ENCODE data around the gene ITLN2.
"Not testable (repeated sequence)": the region's sequence is repeated elsewhere in the genome, so short reads cannot be mapped to it uniquely, and the experiment has no call there.

Gene ITLN2

DNA sequence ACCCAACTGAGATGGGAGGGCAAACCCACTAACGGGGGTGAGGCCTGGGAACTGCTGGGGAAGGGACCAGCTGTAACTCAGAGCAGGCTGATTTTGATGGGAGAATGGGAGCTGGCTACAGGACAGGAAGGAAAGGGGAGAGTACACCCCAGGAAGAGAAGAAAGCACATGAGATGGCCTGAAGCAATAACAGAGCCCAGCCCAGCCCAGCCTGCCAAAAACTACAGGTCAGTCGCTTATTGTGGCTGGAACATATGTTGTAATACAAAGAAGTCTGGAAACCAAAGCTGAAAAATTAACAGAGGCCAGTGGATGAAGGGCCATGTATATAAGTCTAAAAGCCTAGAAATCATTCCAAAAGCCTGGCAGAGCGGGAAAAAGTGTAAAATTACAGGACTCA lies 1.6 kb downstream of the ITLN2 start:
- DNase-seq (ENCODE audit: low read depth in 2 of 2), result no peak

DNA sequence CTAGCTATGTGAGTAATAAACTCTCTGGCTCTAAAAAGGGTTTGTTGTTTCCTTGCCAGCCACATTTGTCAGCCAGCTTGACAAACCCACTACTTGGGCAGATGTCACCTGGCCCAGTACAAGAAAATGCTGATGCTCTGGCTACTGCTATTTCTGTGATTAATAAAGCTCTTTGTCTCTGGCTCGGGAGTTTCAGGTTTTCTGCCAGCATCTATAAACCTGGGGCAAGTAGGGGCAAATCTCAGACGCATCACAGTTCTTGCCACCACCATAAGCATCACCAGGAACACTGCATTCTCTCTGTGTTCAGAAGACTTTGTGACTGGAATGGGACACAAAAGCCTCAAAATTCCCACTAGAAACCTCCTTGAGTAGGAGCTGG lies 2.5 kb downstream of the ITLN2 start:
- DNase-seq (ENCODE audit: low read depth in 2 of 2), result no peak

DNA sequence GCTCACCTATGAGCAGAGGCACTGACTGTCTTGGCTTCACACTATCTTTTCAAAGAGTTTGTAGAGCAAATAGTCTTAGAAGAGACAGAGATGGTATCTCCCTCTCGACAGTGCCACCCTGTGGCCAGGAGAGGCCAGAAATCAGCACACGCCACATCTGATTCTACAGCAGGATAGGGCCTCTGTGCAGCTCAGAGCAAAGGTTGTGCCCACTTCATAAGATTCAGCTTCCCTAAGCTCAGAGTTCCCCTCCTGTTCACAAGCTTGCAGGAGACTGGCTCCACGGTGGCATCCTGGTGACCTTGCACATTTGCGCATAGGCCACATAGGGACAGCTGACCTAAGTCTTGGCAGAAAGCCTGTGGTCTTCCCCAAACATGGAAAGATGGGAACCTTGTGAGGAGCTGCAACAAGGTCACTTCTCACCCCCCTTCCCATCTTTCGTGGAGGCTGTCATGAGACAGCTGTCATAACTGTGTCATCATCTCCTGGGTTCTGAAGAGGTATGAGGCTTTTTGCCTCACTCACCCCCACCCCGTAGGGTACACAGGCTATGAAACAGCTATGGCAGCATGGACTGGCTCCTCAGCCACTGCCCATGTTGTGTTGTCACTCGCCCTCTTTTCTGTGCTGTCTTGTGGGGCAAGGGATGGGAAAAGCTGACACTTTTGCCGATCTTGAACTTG lies 3.0 kb downstream of the ITLN2 start:
- peak; percentile 44 to 55 for DNase-seq (ENCODE audit: low read depth in 2 of 2)

DNA sequence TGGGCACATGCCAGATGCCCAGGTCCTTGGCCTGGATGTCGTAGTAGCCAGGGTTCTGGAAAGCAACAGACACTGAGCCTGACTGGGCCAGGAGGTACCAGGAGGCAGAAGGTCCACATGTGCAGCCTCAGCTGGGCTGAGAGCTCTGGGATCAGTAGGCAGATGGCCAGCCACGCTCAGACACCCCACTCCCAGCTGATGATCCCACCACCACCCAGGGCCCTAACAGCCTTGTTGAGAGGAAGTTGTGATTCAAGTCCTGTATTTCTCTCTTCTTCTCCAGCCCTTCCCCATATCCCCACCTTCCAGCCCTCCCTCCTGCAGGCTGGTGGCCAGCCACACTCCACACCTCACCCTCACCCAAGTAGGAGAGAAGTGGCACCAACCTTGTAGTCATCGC lies 4.0 kb downstream of the ITLN2 start:
- DNase-seq (ENCODE audit: low read depth in 2 of 2), result no peak

DNA sequence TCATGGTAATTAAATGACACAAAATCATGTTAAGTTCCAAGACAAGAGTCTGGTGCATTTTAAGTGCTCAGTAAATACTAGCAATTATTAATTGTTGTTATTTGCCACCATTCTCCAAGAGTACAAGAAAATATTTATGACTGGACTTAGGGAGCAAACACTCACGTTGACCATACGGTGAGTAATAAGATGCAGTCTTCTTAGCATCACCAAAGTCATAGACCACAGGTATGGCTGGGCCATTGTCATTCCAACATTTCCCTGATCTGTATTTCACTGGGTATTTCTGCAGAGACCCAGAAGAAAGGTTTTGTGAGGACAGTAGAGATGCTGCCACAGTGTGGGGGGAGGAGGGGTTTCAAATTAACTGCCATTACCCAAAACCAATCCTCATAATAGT lies 4.7 kb downstream of the ITLN2 start:
- DNase-seq (ENCODE audit: low read depth in 2 of 2), result no peak

DNA sequence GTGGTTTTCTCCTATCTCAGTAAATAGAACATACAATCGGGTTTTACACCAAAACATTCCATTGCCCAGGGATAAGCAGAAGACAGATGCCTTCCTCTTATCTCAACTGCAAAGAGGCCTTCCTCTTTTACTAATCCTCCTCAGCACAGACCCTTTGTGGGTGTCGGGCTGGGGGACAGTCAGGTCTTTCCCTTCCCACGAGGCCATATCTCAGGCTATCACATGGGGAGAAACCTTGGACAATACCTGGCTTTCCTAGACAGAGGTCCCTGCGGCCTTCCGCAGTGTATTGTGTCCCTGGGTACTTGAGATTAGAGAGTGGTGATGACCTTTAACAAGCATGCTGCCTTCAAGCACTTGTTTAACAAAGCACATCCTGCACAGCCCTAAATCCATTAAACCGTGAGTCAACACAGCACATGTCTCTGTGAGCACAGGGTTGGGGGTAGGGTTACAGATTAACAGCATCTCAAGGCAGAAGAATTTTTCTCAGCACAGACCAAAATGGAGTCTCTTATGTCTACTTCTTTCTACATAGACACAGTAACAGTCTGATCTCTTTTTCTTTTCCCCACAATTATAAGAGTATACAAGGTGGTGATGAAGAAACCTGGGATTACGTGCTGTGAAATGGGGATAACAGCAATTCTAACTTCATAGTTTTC lies 5.3 kb downstream of the ITLN2 start:
- not testable (repeated sequence) for DNase-seq (ENCODE audit: low read depth in 2 of 2)

DNA sequence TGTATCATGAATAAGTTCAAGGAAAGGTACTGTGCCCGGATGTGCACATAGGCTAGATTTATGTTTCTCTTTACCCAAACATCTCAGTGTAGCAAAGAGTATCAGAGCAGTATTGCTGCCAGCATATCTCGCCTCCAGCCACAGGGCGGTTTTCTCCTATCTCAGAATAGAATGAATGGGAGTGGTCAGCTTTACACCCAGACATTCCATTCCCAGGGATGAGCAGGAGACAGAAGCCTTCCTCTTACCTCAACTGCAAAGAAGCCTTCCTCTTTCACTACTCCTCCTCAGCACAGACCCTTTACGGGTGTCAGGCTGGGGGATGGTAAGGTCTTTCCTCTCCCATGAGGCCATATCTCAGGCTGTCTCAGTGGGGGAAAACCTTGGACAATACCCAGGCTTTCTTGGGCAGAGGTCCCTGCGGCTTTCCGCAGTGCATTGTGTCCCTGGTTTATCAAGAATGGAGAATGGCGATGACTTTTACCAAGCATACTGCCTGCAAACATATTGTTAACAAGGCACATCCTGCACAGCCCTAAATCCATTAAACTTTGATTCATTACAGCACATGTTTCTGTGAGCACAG lies 7.3 kb downstream of the ITLN2 start:
- DNase-seq (ENCODE audit: low read depth in 2 of 2), result not testable (repeated sequence)

DNA sequence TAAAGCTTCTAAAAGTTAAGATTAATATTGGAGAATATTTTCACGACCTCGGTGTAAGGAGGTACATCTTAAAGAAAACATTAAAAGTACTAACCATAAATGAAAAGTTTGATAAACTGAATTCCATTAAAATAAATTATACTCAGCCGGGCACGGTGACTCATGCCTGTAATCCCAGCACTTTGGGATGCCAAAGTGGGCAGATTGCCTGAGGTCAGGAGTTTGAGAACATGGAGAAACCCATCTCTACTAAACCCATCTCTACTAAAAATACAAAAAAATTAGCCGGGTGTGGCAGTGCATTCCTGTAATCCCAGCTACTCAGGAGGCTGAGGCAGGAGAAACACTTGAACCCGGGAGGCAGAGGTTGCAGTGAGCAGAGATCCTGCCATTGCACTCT lies 8.7 kb downstream of the ITLN2 start:
- not testable (repeated sequence) for DNase-seq (ENCODE audit: low read depth in 2 of 2)

DNA sequence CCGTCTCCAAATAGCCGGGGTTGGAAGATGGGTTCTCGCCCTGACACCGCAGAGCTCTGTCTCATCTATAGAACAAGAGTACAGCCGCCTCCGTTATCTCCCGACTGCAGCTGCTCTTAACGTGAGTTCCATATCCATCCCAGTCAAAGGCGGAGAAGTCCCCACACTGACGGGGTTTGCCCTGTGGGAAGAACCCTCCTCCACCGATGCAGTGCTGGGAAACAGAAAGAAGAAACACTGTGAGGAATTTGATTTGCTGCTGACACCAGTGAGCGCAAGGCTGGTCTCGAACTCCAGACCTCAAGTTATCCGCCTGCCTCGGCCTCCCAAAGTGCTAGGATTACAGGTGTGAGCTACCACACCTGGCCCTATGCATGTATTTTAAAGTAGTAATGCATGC lies 9.5 kb downstream of the ITLN2 start:
- no peak for DNase-seq (ENCODE audit: low read depth in 2 of 2)

DNA sequence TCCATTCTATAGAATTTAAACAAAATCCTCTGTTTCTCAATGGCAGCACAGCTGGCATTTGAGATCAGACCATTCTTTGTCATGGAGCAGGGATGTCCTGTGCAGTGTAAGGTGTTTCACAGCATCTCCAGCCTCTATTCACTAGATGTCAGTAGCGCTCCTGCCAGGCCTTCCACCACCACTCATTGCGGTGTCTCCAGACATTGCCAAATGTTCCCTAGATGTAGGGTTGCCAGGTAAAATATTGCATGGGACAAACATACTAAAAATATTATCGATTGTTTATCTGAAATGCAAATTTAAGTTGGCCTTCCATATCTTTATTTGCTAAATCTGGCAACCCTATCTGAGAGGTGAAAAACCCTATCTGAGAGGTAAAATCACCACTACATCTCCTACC lies 11.7 kb downstream of the ITLN2 start:
- no peak for DNase-seq (ENCODE audit: low read depth in 2 of 2)

DNA sequence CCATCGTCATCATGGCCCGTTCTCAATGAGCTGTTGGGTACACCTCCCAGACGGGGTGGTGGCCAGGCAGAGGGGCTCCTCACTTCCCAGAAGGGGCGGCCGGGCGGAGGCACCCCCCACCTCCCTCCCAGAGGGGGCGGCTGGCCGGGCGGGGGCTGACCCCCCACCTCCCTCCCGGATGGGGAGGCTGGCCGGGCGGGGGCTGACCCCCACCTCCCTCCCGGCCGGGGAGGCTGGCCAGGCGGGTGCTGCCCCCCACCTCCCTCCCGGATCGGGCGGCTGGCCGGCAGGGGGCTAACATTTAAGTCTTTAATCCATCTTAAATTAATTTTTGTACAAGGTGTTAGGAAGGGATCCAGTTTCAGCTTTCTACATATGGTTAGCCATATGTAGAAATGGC lies 17.9 kb downstream of the ITLN2 start:
- DNase-seq (ENCODE audit: low read depth in 2 of 2), result not testable (repeated sequence)

DNA sequence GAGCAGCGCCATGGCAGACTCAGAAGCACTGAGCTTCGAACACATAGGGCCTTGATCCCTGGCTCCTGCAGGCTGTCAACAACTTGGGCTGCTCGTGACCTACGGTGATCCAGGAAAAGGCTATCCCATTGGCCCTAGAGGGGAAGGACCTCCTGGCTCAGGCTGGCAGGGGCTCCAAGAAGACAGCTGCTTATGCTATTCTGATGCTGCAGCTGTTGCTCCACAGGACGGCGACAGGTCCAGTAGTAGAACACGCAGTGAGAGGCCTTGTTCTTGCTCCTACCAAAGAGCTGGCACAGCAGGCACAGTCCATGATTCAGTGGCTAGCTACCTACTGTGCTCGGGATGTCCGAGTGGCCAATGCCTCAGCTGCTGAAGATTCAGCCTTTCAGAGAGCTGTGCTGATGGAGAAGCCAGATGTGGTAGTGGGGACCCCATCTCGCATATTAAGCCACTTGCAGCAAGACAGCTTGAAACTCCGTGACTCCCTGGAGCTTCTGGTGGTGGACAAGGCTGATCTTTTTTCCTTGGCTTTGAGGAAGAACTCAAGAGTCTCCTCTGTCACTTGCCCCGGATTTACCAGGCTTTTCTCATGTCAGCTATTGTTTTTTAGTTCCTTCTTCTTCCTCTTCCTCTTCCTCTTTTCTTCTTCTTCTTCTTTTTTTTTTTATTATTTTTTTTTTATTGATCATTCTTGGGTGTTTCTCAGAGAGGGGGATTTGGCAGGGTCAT lies 18.9 kb downstream of the ITLN2 start:
- no peak for DNase-seq (ENCODE audit: low read depth in 2 of 2)

DNA sequence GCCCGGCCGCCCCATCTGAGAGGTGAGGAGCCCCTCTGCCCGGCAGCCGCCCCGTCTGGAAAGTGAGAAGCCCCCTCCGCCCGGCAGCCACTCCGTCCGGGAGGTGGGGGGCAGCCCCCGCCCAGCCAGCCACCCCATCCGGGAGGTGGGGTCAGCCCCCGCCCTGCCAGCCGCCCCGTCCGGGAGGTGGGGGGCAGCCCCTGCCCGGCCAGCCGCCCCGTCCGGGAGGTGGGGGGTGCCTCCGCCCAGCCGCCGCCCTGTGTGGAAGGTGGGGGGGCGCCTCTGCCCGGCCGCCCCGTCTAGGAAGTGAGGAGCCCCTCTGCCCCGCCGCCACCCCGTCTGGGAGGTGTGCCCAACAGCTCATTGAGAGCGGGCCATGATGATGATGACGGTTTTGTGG lies 21.3 kb downstream of the ITLN2 start:
- DNase-seq (ENCODE audit: low read depth in 2 of 2), result not testable (repeated sequence)

DNA sequence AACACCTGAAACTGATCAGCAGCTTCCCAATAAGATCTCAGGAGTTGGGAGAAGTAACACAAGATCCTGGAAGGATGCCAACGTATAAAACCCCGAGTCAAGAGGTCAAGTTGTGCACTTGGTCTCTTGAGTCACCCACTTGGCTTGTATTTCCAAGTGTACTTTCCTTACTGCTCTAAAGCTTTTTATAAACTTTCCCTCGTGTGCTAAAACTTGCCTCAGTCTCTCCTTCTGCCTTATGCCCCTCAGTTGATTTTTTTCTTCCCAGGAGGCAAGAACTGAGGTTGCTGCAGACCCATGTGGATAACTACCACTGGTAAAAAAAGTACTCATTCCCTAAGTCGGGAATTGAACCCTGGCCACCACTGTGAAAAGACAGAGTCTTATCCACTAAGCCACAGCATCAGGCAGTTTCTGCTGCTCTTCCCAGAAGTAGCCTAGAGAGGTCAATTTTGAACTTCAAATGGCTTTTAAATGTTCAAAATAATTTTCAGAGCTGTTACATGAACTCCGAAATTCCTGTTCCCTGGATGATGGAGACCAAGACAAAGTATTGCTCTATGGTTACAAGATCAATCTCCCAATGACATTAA lies 28.9 kb downstream of the ITLN2 start:
- no peak for DNase-seq (ENCODE audit: low read depth in 2 of 2)

DNA sequence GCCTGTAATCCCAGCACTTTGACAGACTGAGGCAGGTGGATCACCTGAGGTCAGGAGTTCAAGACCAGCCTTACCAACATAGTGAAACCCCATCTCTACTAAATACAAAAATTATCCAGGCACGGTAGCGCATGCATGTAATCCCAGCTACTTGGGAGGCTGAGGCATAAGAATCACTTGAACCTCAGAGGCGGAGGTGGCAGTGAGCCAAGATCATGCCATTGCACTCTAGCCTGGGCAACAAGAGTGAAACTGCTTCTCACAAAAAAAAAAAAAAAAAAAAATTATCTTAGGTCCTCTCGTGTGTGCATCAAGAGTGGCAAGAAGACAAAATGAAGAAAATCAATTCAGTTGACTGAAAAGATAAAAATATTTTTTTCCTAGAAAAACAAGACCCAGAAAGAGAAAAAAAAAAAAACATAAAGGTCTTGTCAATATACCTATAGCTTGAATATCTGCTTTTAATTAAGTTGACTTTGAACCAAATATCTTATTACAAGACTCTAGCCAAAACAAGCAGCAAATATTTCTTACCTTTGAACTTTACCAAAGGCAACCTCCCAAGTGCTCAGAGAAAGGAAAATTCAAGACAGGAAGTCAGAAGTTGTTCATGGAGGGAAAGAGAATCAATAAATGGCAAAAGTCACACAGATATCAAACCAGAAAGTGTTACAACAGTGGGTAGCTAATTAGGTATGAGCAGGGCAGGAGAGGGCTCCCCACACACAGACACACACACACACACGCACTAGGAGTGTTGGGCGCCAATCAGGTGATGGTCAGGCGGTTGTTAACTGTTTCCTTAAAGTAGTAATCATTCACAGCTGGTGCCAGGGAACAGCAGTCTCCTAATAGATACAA lies 29.6 kb downstream of the ITLN2 start:
- no peak for DNase-seq (ENCODE audit: low read depth in 2 of 2)

DNA sequence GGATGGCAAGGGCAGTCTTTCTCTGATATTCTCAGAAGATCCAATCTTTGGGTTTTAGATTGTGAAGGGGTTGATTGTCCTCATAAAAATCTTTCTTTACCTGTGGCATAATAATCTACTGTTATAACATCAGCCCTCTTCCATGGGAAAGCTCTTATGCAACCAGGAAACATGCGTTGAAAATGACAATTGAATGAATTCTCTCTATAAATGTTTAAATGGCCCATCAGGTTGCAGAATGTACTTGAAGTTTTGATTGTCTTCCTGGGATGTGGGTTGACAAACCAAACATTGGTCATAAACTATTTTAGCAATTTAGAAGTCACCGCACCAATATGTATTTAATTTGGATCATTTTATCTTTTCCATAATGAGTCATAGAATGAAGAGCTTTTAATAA lies 37.9 kb downstream of the ITLN2 start:
- DNase-seq (ENCODE audit: low read depth in 2 of 2), result no peak

DNA sequence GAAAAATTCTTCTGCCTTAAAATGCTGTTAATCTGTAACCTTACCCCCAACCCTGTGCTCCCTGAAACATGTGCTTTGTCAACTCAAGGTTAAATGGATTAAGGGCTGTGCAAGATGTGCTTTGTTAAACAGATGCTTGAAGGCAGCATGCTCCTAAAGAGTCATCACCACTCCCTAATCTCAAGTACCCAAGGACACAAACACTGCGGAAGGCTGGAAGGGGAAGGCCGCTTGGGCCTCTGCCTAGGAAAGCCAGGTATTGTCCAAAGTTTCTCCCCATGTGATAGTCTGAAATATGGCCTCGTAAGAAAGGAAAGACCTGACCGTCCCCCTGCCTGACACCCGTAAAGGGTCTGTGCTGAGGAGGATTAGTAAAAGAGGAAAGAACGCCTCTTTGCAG lies 41.4 kb downstream of the ITLN2 start:
- not testable (repeated sequence) for DNase-seq (ENCODE audit: low read depth in 2 of 2)

DNA sequence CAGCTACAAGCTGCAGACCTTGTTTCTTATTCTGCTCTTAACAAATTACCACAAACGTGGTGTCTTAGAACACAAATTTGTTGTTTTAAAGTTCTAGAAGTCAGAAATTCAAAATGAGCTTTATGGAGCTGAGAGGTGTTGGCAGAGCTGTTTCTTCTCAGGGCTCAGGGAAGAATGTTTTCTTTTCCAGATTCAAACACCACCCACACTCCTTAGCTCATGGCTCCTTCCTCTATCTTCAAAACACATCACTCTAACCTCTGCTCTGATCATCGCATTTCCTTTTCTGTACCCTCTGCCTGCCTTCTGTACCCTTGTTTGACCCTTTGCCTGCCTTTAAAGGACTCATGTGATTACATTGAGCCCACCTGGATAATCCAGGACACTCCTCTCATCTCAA lies 42.7 kb downstream of the ITLN2 start:
- DNase-seq (ENCODE audit: low read depth in 2 of 2), result no peak

DNA sequence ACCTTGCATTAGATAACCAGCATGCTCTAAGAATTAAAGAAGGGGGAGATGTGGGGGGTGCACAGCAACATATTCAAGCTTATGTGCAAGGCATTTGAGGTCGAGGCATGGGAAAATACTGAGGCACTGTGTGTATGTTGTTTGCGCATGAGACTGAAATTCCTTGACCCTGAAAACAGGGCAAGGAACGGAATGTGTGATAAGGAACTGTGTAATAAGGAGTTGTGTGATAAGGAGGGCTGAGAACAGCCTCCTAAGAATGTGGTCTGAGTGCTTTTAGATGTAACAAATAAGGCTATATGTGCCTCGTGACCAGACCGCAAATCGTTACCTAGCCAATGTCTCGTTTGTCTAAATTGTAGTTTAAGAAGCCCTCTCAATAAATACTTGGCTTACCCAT lies 43.2 kb downstream of the ITLN2 start:
- no peak for DNase-seq (ENCODE audit: low read depth in 2 of 2)

DNA sequence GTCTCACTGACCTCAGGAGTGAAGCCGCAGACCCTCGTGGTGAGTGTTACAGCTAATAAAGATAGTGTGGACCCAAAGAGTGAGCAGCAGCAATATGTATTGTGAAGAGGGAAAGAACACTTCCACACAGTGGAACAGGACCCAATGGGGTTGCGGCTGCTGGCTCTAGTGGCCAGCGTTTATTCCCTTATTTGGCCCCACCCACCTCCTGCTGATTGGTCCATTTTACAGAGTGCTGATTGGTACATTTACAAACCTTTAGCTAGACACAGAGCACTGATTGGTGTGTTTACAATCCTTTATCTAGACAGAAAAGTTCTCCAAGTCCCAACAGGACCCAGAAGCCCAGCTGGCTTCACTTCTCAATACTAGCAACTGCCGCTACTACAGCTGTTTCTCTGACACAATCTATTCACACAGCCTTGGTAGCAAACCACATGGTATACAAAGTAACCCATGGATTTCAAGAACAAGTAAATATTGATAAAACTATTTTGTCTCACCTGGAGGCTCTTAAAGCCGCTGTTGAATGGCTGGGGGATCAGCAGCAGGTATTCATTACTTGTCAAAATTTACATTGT lies 44.3 kb downstream of the ITLN2 start:
- no peak for DNase-seq (ENCODE audit: low read depth in 2 of 2)

DNA sequence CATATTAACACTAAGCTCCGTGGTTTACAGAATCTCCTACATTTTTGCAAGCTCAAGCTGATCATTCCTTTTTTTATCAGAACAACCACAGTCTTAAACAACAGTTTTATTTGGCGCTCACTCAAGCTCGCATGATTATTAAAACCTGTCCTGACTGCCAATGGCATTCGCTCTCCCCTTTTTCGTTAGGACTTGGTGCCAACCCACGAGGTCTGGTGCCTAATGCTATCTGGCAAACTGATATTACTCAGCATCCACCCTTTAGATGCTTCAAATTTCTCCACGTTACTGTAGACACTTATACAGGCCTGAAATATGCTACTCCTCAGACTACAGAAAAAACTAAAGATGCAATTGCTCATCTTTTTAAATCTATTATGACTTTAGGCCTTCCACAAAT lies 46.6 kb downstream of the ITLN2 start:
- no peak for DNase-seq (ENCODE audit: low read depth in 2 of 2)
